HepG2 (cell line): ENCODE results near the gene SNX9. TPM values are rescaled to one million over a fixed set of nuclear protein-coding genes. Genes with fewer than 3 reads are reported as not detected.
A peak's percentile ranks its signal among the peaks of the same experiment; 100 is the strongest.

Source experiments
- AGO1 ChIP-seq: fragments of 200-400 bp; formaldehyde crosslinking; IDR thresholded peaks from 2 replicates; pipeline ENCODE4 v1.6.1; 2017; ENCODE audit warnings: mild to moderate bottlenecking, low read depth, low read length, moderate library complexity; ENCODE audit not compliant: poor library complexity, severe bottlenecking
- CREB1 ChIP-seq, 2 experiments: fragments of 450-650 bp in 1 of 2; IDR thresholded peaks; 2 replicates each; pipeline ENCODE4 v1.6.1; 2016 to 2017; ENCODE audit warnings: control low read depth in 1 of 2, mild to moderate bottlenecking in 1 of 2, missing compliant biosample characterization in 1 of 2, missing genetic modification characterization in 1 of 2
- CREM ChIP-seq, 2 experiments: sonication (generic) in 1 of 2; formaldehyde crosslinking in 1 of 2; IDR thresholded peaks; 2 replicates each; pipeline versions ENCODE4 v1.4.0 to v1.6.1; 2016 to 2020; ENCODE audit warnings: antibody characterized with exemption in 1 of 2, mild to moderate bottlenecking in 1 of 2, missing genetic modification reagents in 1 of 2
- FOSL2 ChIP-seq: sonication (generic); formaldehyde crosslinking; IDR thresholded peaks from 2 replicates; pipeline ENCODE4 v1.4.0; 2020; ENCODE audit warnings: missing genetic modification reagents
- HDAC2 ChIP-seq: sonication (generic); formaldehyde crosslinking; IDR thresholded peaks from 2 replicates; pipeline ENCODE4 v1.4.0; 2020; ENCODE audit warnings: missing genetic modification reagents
- HOXA9 ChIP-seq: sonication (generic); formaldehyde crosslinking; IDR thresholded peaks from 2 replicates; pipeline ENCODE4 v1.8.1; 2022; ENCODE audit warnings: missing genetic modification reagents, mild to moderate bottlenecking, moderate library complexity, borderline replicate concordance
- MEF2D ChIP-seq: sonication (generic); formaldehyde crosslinking; IDR thresholded peaks from 2 replicates; pipeline ENCODE4 v1.5.1; 2020; ENCODE audit warnings: mild to moderate bottlenecking, missing genetic modification reagents
- MYPOP ChIP-seq: sonication (generic); formaldehyde crosslinking; IDR thresholded peaks from 2 replicates; pipeline ENCODE4 v1.8.1; 2023; ENCODE audit warnings: mild to moderate bottlenecking, moderate library complexity, missing genetic modification reagents
- PBX3 ChIP-seq: sonication (generic); formaldehyde crosslinking; IDR thresholded peaks from 2 replicates; pipeline ENCODE4 v1.8.1; 2023; ENCODE audit warnings: missing genetic modification reagents, inconsistent platforms, borderline replicate concordance
- POGK ChIP-seq: sonication (generic); formaldehyde crosslinking; conservative IDR thresholded peaks from 2 replicates; pipeline ENCODE4 v1.8.0; 2022; ENCODE audit warnings: mild to moderate bottlenecking, moderate library complexity, missing genetic modification reagents
- SKI ChIP-seq: fragments of 450-650 bp; IDR thresholded peaks from one replicate; pipeline ENCODE4 v1.6.1; 2018; ENCODE audit warnings: mild to moderate bottlenecking; ENCODE audit not compliant: partially characterized antibody
- ZFP36L2 ChIP-seq: sonication (generic); formaldehyde crosslinking; IDR thresholded peaks from 2 replicates; pipeline ENCODE4 v1.4.0; 2020; ENCODE audit warnings: missing genetic modification reagents
- ZNF24 ChIP-seq: fragments of 450-650 bp; IDR thresholded peaks from 2 replicates; pipeline ENCODE4 v1.6.1; 2017; ENCODE audit warnings: antibody characterized with exemption, mild to moderate bottlenecking
- ZNF558 ChIP-seq: sonication (generic); formaldehyde crosslinking; IDR thresholded peaks from 2 replicates; pipeline ENCODE4 v1.9.0; 2022; ENCODE audit warnings: mild to moderate bottlenecking, missing genetic modification reagents, borderline replicate concordance
- ZNF75D ChIP-seq: sonication (generic); formaldehyde crosslinking; IDR thresholded peaks from 2 replicates; pipeline ENCODE4 v1.8.1; 2023; ENCODE audit warnings: missing genetic modification reagents, mild to moderate bottlenecking, borderline replicate concordance
- ZSCAN25 ChIP-seq: sonication (generic); formaldehyde crosslinking; IDR thresholded peaks from 2 replicates; pipeline ENCODE4 v1.8.0; 2022; ENCODE audit warnings: mild to moderate bottlenecking, missing genetic modification reagents
- polyA plus RNA-seq, 8 experiments: library from polyadenylated mRNA; depleted of rRNA in 3 of 8; stranded (reverse) in 7 of 8; unstranded in 1 of 8; fragments of >200 nt; fragmentation: Illumina TruSeq in 4 of 8; extraction: Trizol in 4 of 8; gene quantifications; 2 replicates each; pipeline versions ENCODE4 v1.2.1 to v1.2.3, GENCODE V29; 2011 to 2016; ENCODE audit warnings: low read depth in 4 of 8, missing spikeins in 1 of 8, mixed read lengths in 1 of 8; ENCODE audit not compliant: insufficient read depth in 1 of 8
- total RNA-seq, 5 experiments: library from RNA; depleted of rRNA; stranded (reverse); fragments of >200 nt; fragmentation: Illumina TruSeq; extraction: Trizol; gene quantifications; 2 replicates each; pipeline ENCODE4 v1.2.3, GENCODE V29; 2016; ENCODE audit warnings: low read depth in 1 of 5
- TF ChIP-seq, protein P1 (sequence below): IDR thresholded peaks from 2 replicates; pipeline ENCODE4 v1.6.1; 2016; ENCODE audit warnings: low read depth, borderline replicate concordance
- TF ChIP-seq, protein P2 (sequence below): sonication (generic); formaldehyde crosslinking; IDR thresholded peaks from 2 replicates; pipeline ENCODE4 v1.4.0; 2020; ENCODE audit warnings: mild to moderate bottlenecking, missing genetic modification reagents
- TF ChIP-seq, protein P3 (sequence below): IDR thresholded peaks from 2 replicates; pipeline ENCODE4 v1.6.1; 2016; ENCODE audit warnings: low read depth

SNX9 gene
- total and polyA plus RNA-seq, 2 of the 13 experiments (the other 11 are each of a cell fraction or from before 2014, with no cell fraction given), result 21.9 to 36.0 TPM

DNA sequence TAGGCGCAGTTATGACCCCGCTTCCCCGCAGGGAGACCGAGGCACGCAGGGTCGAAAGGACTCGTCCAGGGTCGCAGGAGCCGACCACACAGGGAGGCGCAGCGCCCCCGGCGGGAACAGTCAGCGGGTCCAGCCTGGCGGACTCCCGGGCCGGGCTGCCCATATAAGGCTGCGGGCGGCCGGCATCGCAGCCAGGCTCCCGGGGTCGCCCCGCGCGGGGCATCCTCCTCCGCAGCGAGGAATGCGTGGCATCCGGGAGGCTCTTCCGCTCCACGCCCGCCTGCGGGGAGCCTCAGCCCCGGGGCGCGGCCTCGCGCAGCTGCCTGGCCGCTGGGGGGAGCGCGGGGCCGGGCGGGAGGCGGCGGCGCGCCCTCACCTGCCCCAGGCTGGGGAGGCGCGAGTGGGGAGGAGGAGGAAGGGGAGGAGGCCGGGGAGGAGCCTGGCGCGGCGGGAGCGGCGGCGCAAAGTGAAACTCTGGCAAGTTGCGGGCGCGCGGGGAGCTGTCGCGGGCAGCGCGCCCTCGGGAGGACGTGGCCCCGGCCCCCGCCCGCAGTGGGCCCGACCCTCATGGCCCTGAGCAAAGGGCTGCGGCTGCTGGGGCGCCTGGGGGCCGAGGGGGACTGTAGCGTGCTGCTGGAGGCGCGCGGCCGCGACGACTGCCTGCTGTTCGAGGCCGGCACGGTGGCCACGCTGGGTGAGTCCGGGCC, 158.5 kb downstream of the SNX9 start, which contains the start of gene SYNJ2 (continued):
- TF ChIP-seq, protein P1, sequence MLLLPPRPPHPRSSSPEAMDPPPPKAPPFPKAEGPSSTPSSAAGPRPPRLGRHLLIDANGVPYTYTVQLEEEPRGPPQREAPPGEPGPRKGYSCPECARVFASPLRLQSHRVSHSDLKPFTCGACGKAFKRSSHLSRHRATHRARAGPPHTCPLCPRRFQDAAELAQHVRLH (CRISPR knock-in tag), result peak; percentile 63
- TF ChIP-seq ZNF558 (CRISPR knock-in tag) (peak; percentile 72; the same call in 1 of the 2 replicates), SKI (peak; percentile 88), CREB1 (IDR thresholded peaks at IDR 0.05) (no peak), CREB1 (CRISPR knock-in tag; IDR thresholded peaks at IDR 0.05) (no peak), HOXA9 (CRISPR knock-in tag) (0 out of 2 replicates have a peak, but pooled peaks have one; percentile 23), ZSCAN25 (CRISPR knock-in tag) (no peak), ZNF75D (no peak), HDAC2 (CRISPR knock-in tag) (peak; percentile 62; the same call in 1 of the 2 replicates), POGK (peak; percentile 21; the same call in 1 of the 2 replicates), MEF2D (CRISPR knock-in tag) (no peak), FOSL2 (CRISPR knock-in tag) (peak; percentile 47), AGO1 (peak; percentile 19), ZNF24 (peak; percentile 32; the same call in 1 of the 2 replicates), MYPOP (CRISPR knock-in tag) (peak; percentile 88), PBX3 (CRISPR knock-in tag) (0 out of 2 replicates have a peak, but pooled peaks have one; percentile 37), ZFP36L2 (CRISPR knock-in tag) (no peak), CREM (IDR thresholded peaks at IDR 0.05) (no peak), CREM (CRISPR knock-in tag; IDR thresholded peaks at IDR 0.05) (no peak)
- TF ChIP-seq, protein P2, sequence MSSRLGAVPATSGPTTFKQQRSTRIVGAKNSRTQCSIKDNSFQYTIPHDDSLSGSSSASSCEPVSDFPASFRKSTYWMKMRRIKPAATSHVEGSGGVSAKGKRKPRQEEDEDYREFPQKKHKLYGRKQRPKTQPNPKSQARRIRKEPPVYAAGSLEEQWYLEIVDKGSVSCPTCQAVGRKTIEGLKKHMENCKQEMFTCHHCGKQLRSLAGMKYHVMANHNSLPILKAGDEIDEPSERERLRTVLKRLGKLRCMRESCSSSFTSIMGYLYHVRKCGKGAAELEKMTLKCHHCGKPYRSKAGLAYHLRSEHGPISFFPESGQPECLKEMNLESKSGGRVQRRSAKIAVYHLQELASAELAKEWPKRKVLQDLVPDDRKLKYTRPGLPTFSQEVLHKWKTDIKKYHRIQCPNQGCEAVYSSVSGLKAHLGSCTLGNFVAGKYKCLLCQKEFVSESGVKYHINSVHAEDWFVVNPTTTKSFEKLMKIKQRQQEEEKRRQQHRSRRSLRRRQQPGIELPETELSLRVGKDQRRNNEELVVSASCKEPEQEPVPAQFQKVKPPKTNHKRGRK (CRISPR knock-in tag), result peak; percentile 1; the same call in 1 of the 2 replicates
- TF ChIP-seq, protein P3, sequence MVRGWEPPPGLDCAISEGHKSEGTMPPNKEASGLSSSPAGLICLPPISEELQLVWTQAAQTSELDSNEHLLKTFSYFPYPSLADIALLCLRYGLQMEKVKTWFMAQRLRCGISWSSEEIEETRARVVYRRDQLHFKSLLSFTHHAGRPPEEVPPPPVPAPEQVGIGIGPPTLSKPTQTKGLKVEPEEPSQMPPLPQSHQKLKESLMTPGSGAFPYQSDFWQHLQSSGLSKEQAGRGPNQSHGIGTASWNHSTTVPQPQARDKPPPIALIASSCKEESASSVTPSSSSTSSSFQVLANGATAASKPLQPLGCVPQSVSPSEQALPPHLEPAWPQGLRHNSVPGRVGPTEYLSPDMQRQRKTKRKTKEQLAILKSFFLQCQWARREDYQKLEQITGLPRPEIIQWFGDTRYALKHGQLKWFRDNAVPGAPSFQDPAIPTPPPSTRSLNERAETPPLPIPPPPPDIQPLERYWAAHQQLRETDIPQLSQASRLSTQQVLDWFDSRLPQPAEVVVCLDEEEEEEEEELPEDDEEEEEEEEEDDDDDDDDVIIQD, result 0 out of 2 replicates have a peak, but pooled peaks have one; percentile 8
